NT2/D1 (cell line): ENCODE results near the gene TMEM178A.

ENCODE experiments used
- SUZ12 ChIP-seq: IDR thresholded peaks from 2 replicates; pipeline ENCODE4 v1.6.1; 2011; ENCODE audit not compliant: insufficient read length, insufficient read depth; ENCODE audit errors: extremely low read depth
- ZNF274 ChIP-seq: IDR thresholded peaks from 2 replicates; pipeline ENCODE4 v1.6.1; 2011; ENCODE audit warnings: mild to moderate bottlenecking, low read depth, low read length

DNA sequence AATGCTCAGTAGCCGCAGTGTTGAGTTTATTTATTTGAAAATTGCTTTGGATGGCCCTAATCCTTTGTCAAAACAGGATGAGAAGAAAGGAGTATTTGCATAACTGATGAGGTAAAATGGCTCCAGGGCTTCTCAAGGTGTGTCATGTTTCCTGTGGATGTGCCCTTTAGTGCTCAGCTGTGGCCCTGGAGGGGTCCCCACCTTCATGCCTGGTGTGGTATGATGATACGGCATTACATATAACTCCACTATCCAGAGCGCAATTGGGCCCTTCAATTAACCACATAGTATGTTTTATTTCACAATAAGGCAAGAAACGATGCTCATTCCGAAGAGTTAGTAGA lies 39.8 kb upstream of the TMEM178A start:
- TF ChIP-seq ZNF274 (no peak), SUZ12 (no peak)
